Mucosa of rectum (tissue), 2 donors: ENCODE results near the gene MESP2.
A peak's percentile ranks its signal among the peaks of the same experiment; 100 is the strongest.
"Not testable (repeated sequence)": the region's sequence is repeated elsewhere in the genome, so short reads cannot be mapped to it uniquely, and the experiment has no call there.

Source experiments
- H3K27ac ChIP-seq, 2 donors: one replicate each; pipeline ENCODE4 v1.7.0; 2013; ENCODE audit warnings: inconsistent platforms in 2 of 2, low read depth in 2 of 2, low read length in 2 of 2
- H3K27me3 ChIP-seq, 2 donors: one replicate each; pipeline ENCODE4 v1.7.0; 2013; ENCODE audit warnings: low read length in 2 of 2; ENCODE audit not compliant: control insufficient read depth in 2 of 2, insufficient read depth in 2 of 2
- H3K36me3 ChIP-seq, 2 donors: one replicate each; pipeline ENCODE4 v1.7.0; 2013; ENCODE audit warnings: low read length in 2 of 2; ENCODE audit not compliant: control insufficient read depth in 2 of 2, insufficient read depth in 2 of 2
- H3K4me1 ChIP-seq, 2 donors: one replicate each; pipeline ENCODE4 v1.7.0; 2013; ENCODE audit warnings: low read length in 2 of 2, mild to moderate bottlenecking in 1 of 2; ENCODE audit not compliant: control insufficient read depth in 2 of 2, insufficient read depth in 2 of 2
- H3K4me3 ChIP-seq, 2 donors: one replicate each; pipeline ENCODE4 v1.7.0; 2013; ENCODE audit warnings: low read length in 2 of 2
- H3K9ac ChIP-seq, 2 donors: one replicate each; pipeline ENCODE4 v1.7.0; 2013; ENCODE audit warnings: low read length in 2 of 2, low read depth in 1 of 2, mild to moderate bottlenecking in 1 of 2
- H3K9me3 ChIP-seq, 2 donors: one replicate each; pipeline ENCODE4 v1.7.0; 2013; ENCODE audit warnings: low read length in 2 of 2; ENCODE audit not compliant: control insufficient read depth in 2 of 2
- donor health status: healthy.
- donor health status: Normal muscosa, but diverticular disease.

Gene MESP2

GRCh38 chr15:89785064-89785773, 9.1 kb downstream of the MESP2 start:
- H3K27me3 ChIP-seq: no peaks in the 10 kb centered on the region
- peak overlapping the region in 1 of 2 donors; percentile 36 for H3K4me3 ChIP-seq
- peaks cover 38 to 58% of the 10 kb centered on the region in 2 donors for H3K4me1 ChIP-seq
- H3K27ac ChIP-seq: peak overlapping the region; percentile 97 to 98
- H3K36me3 ChIP-seq: peaks cover 3 to 6% of the 10 kb centered on the region in 2 donors
- peaks cover 0 to 7% of the 10 kb centered on the region in 2 donors for H3K9me3 ChIP-seq
- H3K9ac ChIP-seq: peak overlapping the region in 1 of 2 donors; percentile 76

GRCh38 chr15:89785774-89786140, 9.6 kb downstream of the MESP2 start:
- peaks cover 3 to 6% of the 10 kb centered on the region in 2 donors for H3K36me3 ChIP-seq
- H3K4me3 ChIP-seq: no peak overlapping the region
- H3K27me3 ChIP-seq: no peaks in the 10 kb centered on the region
- H3K27ac ChIP-seq: peak overlapping the region; percentile 97 to 98
- H3K9ac ChIP-seq: peak overlapping the region in 1 of 2 donors; percentile 76
- H3K9me3 ChIP-seq: peaks cover 0 to 7% of the 10 kb centered on the region in 2 donors
- H3K4me1 ChIP-seq: peaks cover 33 to 53% of the 10 kb centered on the region in 2 donors

GRCh38 chr15:89787944-89788343, 11.8 kb downstream of the MESP2 start:
- Histone ChIP-seq H3K9ac (no peak overlapping the region), H3K4me1 (peaks cover 22 to 31% of the 10 kb centered on the region in 2 donors), H3K4me3 (no peak overlapping the region), H3K36me3 (peaks cover 6 to 11% of the 10 kb centered on the region in 2 donors), H3K27me3 (no peaks in the 10 kb centered on the region), H3K27ac (no peak overlapping the region), H3K9me3 (peaks cover 0 to 7% of the 10 kb centered on the region in 2 donors)

- H3K27ac ChIP-seq, H3K9me3 ChIP-seq, H3K27me3 ChIP-seq, H3K4me3 ChIP-seq, H3K9ac ChIP-seq: not testable (repeated sequence)
- peaks cover 6 to 11% of the 10 kb centered on the region in 2 donors for H3K36me3 ChIP-seq
- peaks cover 15 to 25% of the 10 kb centered on the region in 2 donors for H3K4me1 ChIP-seq
Measured at GRCh38 chr15:89788585-89788984, 12.5 kb downstream of the MESP2 start.

- Histone ChIP-seq H3K4me1 (peaks cover 6 to 14% of the 10 kb centered on the region in 2 donors), H3K27ac (no peak overlapping the region), H3K36me3 (peaks cover 6 to 11% of the 10 kb centered on the region in 2 donors), H3K4me3 (no peak overlapping the region), H3K9ac (no peak overlapping the region), H3K9me3 (peaks cover 0 to 7% of the 10 kb centered on the region in 2 donors), H3K27me3 (no peaks in the 10 kb centered on the region)
Measured at GRCh38 chr15:89790206-89790605, 14.1 kb downstream of the MESP2 start.

- Histone ChIP-seq H3K36me3 (peaks cover 6 to 11% of the 10 kb centered on the region in 2 donors), H3K4me1 (peaks cover 6 to 10% of the 10 kb centered on the region in 2 donors), H3K4me3 (no peak overlapping the region), H3K27me3 (no peaks in the 10 kb centered on the region), H3K9me3 (peaks cover 0 to 7% of the 10 kb centered on the region in 2 donors), H3K27ac (no peak overlapping the region), H3K9ac (no peak overlapping the region)
Measured at GRCh38 chr15:89790661-89791060, 14.5 kb downstream of the MESP2 start.

GRCh38 chr15:89792106-89792805, 16.1 kb downstream of the MESP2 start:
- H3K27ac ChIP-seq: no peak overlapping the region
- no peaks in the 10 kb centered on the region for H3K27me3 ChIP-seq
- H3K36me3 ChIP-seq: peaks cover 6 to 11% of the 10 kb centered on the region in 2 donors

GRCh38 chr15:89794627-89795241, 18.6 kb downstream of the MESP2 start:
- Histone ChIP-seq H3K4me3 (peak overlapping the region in 1 of 2 donors; percentile 2), H3K9me3 (no peaks in the 10 kb centered on the region), H3K4me1 (peaks cover 3 to 5% of the 10 kb centered on the region in 2 donors), H3K36me3 (peaks cover 2 to 16% of the 10 kb centered on the region in 2 donors), H3K27ac (no peak overlapping the region), H3K9ac (peak overlapping the region in 1 of 2 donors; percentile 9), H3K27me3 (no peaks in the 10 kb centered on the region)

More at GRCh38 chr15:89792106-89792805, 16.1 kb downstream of the MESP2 start:
- Histone ChIP-seq H3K9me3 (peaks cover 0 to 7% of the 10 kb centered on the region in 2 donors), H3K4me3 (no peak overlapping the region), H3K4me1 (peaks cover 3 to 5% of the 10 kb centered on the region in 2 donors), H3K9ac (no peak overlapping the region)

- Histone ChIP-seq H3K4me1 (peaks cover 3 to 5% of the 10 kb centered on the region in 2 donors), H3K4me3 (no peak overlapping the region), H3K9me3 (no peaks in the 10 kb centered on the region), H3K36me3 (peaks cover under 1 to 16% of the 10 kb centered on the region in 2 donors), H3K27ac (no peak overlapping the region), H3K9ac (no peak overlapping the region), H3K27me3 (no peaks in the 10 kb centered on the region)
Measured at GRCh38 chr15:89795996-89796395, 19.9 kb downstream of the MESP2 start.
